Frontal cortex (tissue), 4 donors: ENCODE data around the gene LRP8. TPM values are rescaled to one million over a fixed set of nuclear protein-coding genes. Genes with fewer than 3 reads are reported as not detected.

Experiments
- DNase-seq, 2 donors: peaks; one replicate each; pipeline ENCODE4 v3.0.0; 2012; ENCODE audit warnings: low spot score in 2 of 2
- FAIRE-seq: peaks from 2 replicates; lab custom pipeline; 2012; peaks lifted over from hg19 to GRCh38; lab: Jason Lieb, UNC
- total RNA-seq: library from RNA; depleted of rRNA; stranded (reverse); fragments of >200 nt; gene quantifications from one replicate; pipeline ENCODE4 v1.2.3, GENCODE V29; 2014
- donor health status: control.
- donor health status: control.
- donor health status: control.

LRP8 gene
- total RNA-seq, 1 donor from 2014 or later, result 83.6 TPM

GRCh38 chr1:53197291-53198200, 130.3 kb downstream of the LRP8 start:
- no peak for FAIRE-seq
- DNase-seq, result no peak

DNA sequence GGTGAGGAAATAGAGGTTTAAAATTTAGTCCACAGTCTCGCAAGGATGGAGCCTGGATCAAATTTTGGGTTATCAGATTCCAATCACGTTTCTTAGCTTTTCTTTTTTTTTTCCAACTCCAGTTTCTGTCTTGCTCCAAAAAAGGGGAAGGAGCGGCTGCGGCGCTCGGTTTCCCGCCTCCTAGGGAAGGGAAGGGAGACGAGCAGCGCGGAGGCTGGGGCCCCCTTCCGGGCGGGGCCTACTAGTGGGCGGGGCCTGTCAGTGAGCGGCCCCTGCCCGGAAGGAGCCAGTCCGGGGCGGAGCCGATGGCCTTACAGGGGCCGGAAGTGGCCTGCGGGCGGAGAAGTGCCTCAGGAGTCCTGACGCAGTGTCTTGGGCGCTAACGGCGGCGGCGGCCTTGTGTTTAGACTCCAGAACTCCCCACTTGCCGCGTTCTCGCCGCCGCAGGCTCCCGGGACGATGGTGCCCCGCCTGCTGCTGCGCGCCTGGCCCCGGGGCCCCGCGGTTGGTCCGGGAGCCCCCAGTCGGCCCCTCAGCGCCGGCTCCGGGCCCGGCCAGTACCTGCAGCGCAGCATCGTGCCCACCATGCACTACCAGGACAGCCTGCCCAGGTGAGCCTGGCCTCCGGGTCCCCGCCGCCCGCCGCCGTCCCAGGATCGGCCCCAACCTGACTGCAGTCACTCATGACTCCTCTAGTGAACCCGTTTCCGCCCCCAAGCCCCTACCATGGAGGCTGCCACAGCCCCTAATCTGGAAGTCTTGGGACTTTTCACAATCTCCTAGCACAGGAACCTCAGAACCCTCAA, 131.2 kb downstream of the LRP8 start, which contains the start of gene CPT2:
Gene CPT2 (plus strand): TSS at position 340 of the 806 bp plus-strand sequence. CDS start 120 bp downstream, at position 460.
- DNase-seq (peak; percentile 93 to 98), FAIRE-seq (no peak)

DNA sequence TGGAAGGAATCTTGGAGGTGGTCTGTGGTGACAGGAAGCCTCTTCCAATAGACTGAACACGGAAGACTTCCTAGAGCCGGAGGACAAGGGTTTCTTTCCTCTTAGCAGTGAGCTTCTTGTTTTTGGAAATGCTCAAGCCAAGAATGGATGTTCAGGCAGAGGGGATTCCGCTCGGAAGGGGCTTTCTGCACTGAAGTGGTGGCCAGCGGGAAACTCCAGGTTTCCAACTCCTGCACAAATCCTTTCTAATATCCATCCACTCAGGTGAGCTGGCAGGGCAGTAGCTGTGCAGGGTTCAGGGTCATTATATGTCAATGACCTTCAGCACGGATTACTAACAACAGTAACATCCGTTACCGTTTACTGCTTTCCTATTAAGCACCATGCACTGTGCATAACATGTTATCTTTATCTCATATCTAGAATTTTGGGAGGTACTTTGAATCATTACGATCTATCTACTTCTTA, 131.8 kb downstream of the LRP8 start:
- DNase-seq, result no peak
- no peak for FAIRE-seq

GRCh38 chr1:53195246-53196016, 132.4 kb downstream of the LRP8 start:
- no peak for FAIRE-seq
- DNase-seq, result no peak

Other genes starting within 250 kb of the LRP8 start
- not detected for gene SLC1A7, start 185.4 kb downstream of the LRP8 start, total RNA-seq
- gene CPT2, start 131.2 kb downstream of the LRP8 start, total RNA-seq, result 3.3 TPM
- 42.4 TPM for gene CZIB, start 107.4 kb downstream of the LRP8 start, total RNA-seq
- 15.9 TPM for gene MAGOH, start 89.6 kb downstream of the LRP8 start, total RNA-seq
- gene DMRTB1, start 131.3 kb upstream of the LRP8 start, total RNA-seq, result not detected